Muscle of leg (tissue), 11 donors: ENCODE measurements around the gene MED29. TPM values are rescaled to one million over a fixed set of nuclear protein-coding genes. Genes with fewer than 3 reads are reported as not detected.
A peak's percentile ranks its signal among the peaks of the same experiment; 100 is the strongest.

Experiments
- DNase-seq: peaks from one replicate; pipeline ENCODE4 v3.0.0; 2013
- H3K27ac ChIP-seq: one replicate; pipeline ENCODE4 v1.5.1; 2013; ENCODE audit warnings: mild to moderate bottlenecking, low read length, control low read depth
- H3K27me3 ChIP-seq: one replicate; pipeline ENCODE4 v1.6.1; 2013; ENCODE audit warnings: low read length; ENCODE audit not compliant: control insufficient read depth, insufficient read depth
- H3K36me3 ChIP-seq: one replicate; pipeline ENCODE4 v1.6.1; 2013; ENCODE audit warnings: low read length; ENCODE audit not compliant: control insufficient read depth, insufficient read depth
- H3K4me1 ChIP-seq: one replicate; pipeline ENCODE4 v1.6.1; 2013; ENCODE audit warnings: low read length; ENCODE audit not compliant: control insufficient read depth, insufficient read depth
- H3K4me3 ChIP-seq: one replicate; pipeline ENCODE4 v1.5.1; 2013; ENCODE audit warnings: low read length, control low read depth
- H3K9me3 ChIP-seq: replicated peaks from 2 replicates; pipeline ENCODE4 v1.6.1; 2013; ENCODE audit warnings: low read depth, low read length; ENCODE audit not compliant: control insufficient read depth
- WGBS: methylation state at CpG from one replicate; pipeline ENCODE4 v1.1.5; 2013; ENCODE audit warnings: missing lambda C conversion rate; ENCODE audit not compliant: insufficient coverage; 5-methylcytosine and 5-hydroxymethylcytosine counted together
- polyA plus RNA-seq, 8 donors: library from polyadenylated mRNA; unstranded; fragments of 120-200 nt; gene quantifications; one replicate each; pipeline versions ENCODE4 v1.2.1 to v1.2.3, GENCODE V29; 2013; ENCODE audit warnings: inconsistent platforms in 1 of 8, low replicate concordance in 1 of 8; ENCODE audit not compliant: insufficient read length in 8 of 8, insufficient read depth in 1 of 8
- total RNA-seq: library from RNA; stranded (reverse); fragments of 120-200 nt; gene quantifications from one replicate; pipeline ENCODE4 v1.2.4, GENCODE V29; 2013

MED29 gene
- total and polyA plus RNA-seq, 9 donors: 17.3 to 30.5 (median 26.4) TPM

DNA sequence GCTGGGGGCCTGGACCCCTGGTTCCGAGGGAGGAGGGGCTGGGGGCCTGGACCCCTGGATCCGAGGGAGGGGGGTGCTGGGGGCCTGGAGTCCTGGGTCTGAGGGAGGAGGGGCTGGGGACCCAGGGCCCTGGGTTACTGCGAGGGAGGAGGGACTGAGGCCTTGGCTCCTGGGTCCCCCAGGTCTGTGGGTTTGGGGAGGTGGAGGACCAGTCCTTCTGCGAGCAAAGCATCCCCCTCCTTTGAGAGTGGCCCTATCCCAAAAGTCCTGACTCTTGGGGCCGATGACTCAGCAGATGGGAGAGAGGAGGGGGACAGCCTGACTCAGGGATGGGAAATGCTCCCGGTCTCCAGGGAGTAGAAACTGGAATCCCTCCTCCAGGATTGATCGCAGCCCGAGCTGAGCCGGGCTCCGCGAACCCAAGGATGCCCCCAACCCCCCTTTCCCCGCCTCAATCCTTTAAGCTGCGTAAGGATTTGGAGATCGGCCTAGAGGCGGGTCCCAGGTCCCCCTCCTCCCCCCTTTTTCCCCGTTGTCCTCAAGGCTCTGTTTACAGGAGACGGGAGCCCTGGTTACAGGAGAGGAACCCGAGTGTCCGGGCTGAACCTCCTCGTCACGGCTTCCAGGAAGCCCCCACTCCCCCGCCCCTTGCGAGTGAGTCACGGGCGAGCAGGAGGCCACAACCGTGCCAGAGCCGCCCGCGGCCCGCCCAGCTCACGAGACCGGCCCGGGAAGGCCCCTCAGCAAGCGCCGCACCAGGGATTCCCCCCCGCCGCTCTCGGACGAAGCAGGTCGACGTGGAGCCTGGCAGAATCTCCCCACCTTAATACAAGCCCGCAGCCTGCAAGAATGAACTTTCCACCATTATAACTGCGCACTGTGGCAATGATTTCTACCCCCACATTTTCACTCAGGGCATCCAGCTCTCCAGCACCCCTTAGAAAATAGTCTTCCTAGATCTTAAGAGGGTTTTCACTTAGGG is 12.4 kb downstream of the MED29 start:
- Histone ChIP-seq H3K27ac (peak overlapping the region; percentile 100), H3K9me3 (no peaks in the 10 kb centered on the region), H3K4me3 (peak overlapping the region; percentile 58), H3K4me1 (peaks cover 53% of the 10 kb centered on the region), H3K27me3 (no peaks in the 10 kb centered on the region), H3K36me3 (peaks cover 15% of the 10 kb centered on the region)
- 1% methylated on average over 26 of the region's 43 CpGs for WGBS
- DNase-seq: peak; percentile 99

DNA sequence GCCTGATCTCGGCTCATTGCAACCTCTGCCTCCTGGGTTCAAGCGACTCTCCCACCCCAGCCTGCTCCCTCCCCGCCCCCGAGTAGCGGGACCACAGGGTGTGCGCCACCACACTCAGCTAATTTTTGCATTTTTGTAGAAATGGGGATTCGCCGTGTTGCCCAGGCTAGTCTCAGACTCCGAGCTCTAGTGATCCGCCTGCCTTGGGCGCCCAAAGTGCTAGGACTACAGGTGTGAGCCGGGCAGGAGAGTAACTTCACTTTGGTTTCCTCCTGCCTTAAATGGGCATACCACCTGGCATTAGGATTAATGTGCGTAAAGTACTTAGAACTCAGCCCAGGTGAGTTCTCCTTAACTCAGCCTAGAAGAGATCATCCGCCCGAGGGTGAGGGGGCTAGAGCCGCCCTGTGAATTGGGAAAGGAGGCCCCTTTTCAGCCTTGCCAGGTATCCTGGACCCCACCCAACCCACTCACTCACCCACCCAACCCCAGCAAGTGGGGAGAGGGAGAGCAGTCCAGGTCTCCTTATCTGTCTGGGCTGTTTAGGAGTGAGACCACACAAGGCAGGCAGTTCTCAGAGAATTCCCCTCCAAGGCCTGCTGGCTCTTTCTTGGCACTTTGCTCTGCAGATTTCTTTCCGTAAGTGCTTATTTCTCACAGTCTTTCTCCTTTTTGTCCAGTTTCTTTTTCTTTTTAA is 14.2 kb downstream of the MED29 start:
- DNase-seq: no peak
- no peak overlapping the region for H3K4me3 ChIP-seq

DNA sequence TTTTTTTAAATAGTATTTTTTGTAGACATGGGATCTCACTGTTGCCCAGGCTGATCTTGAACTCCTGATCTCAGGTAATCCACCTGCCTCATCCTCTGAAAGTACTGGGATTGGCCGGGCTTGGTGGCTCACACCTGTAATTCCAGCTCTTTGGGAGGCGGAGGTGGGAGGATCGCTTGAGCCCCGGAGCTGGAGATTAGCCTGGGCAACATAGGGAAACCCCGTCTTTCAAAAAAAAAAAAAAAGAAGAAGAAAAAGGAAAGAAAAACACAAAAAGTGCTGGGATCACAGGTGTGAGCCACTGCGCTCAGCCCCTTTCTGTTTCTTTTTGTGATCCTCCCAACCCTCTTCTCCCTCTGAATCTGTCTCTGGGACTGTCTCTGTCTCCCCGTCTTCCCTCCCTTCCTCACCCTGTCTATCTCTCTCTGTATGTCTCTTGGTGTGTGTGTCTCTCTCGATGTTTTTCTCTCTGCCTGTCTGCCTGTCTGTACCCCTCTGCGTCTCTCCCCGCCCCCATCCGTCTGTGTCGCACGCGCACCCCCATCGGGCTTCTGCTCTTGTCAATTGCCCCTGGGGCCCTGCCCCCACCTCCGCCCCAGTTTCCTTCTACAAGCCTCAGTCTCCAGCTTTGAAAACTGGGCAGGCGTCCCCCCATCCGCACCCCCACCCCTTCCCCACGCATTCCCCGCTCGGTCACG is 14.9 kb downstream of the MED29 start:
- Histone ChIP-seq H3K36me3 (peaks cover 16% of the 10 kb centered on the region), H3K27me3 (no peaks in the 10 kb centered on the region), H3K9me3 (no peaks in the 10 kb centered on the region), H3K4me1 (peaks cover 72% of the 10 kb centered on the region), H3K4me3 (peak overlapping the region; percentile 54), H3K27ac (peak overlapping the region; percentile 100)
- DNase-seq: no peak
- 14% methylated on average over 17 of the region's 22 CpGs for WGBS

More for the DNA sequence above, 14.2 kb downstream of the MED29 start:
- H3K27ac ChIP-seq: peak overlapping the region; percentile 100
- peaks cover 68% of the 10 kb centered on the region for H3K4me1 ChIP-seq
- H3K9me3 ChIP-seq: no peaks in the 10 kb centered on the region
- WGBS: 85% methylated on average over 8 of the region's 17 CpGs
- H3K27me3 ChIP-seq: no peaks in the 10 kb centered on the region
- peaks cover 16% of the 10 kb centered on the region for H3K36me3 ChIP-seq

DNA sequence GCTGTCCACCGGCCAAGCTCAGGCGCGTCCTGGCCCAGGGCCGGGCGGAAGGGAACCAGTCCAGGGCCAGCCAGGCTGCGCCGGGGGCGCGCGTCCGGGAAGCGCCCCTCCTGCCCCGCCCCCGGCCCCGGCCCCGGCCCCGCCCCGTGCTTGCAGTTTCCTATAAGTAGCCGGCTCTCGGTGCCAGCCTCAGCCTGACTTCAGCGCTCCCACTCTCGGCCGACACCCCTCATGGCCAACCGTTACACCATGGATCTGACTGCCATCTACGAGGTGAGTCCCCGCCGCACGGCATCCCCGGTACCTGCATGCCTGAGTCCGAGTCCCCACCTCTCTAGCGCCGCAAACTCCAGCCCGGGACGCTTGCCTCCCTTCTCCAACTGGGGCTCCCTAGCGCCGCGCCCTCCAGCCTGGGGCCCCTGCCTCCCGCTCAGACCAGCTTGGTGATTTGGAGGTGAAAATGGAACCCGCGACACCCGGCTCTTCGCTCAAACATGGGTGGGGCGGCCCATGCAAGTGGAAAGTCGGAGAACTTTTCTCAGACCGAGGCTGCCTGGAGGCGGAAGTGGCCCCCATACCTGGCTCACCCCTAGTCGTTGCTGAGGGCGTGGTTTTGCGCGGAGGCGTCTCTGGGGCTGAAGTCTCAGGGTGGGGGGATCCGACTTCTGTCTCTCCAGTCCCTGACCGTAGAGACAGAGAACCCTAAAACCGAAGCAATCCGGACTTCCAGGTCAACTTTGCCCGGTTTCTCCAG is 15.7 kb downstream of the MED29 start, which contains the start of gene ZFP36:
Gene ZFP36, plus strand, starts transcription at position 192 of the 754 bp plus-strand sequence. Its CDS starts 58 bp downstream, at position 250.
- DNase-seq: peak; percentile 92
- Histone ChIP-seq H3K27ac (peak within 1 kb of the TSS; percentile 100), H3K27me3 (no peaks in the 10 kb centered on the region), H3K4me1 (peaks cover 73% of the 10 kb centered on the region), H3K9me3 (no peaks in the 10 kb centered on the region), H3K4me3 (peak within 1 kb of the TSS; percentile 91), H3K36me3 (peaks cover 16% of the 10 kb centered on the region)
- under 1% methylated on average over 53 of the region's 56 CpGs for WGBS

GRCh38 chr19:39407410-39407659 is 16.2 kb downstream of the MED29 start:
- Histone ChIP-seq H3K27me3 (no peaks in the 10 kb centered on the region), H3K9me3 (no peaks in the 10 kb centered on the region), H3K27ac (peak overlapping the region; percentile 99), H3K4me1 (peaks cover 68% of the 10 kb centered on the region), H3K4me3 (peak overlapping the region; percentile 91), H3K36me3 (peaks cover 16% of the 10 kb centered on the region)
- DNase-seq: no peak
- 2% methylated on average over 14 of the region's 14 CpGs for WGBS

DNA sequence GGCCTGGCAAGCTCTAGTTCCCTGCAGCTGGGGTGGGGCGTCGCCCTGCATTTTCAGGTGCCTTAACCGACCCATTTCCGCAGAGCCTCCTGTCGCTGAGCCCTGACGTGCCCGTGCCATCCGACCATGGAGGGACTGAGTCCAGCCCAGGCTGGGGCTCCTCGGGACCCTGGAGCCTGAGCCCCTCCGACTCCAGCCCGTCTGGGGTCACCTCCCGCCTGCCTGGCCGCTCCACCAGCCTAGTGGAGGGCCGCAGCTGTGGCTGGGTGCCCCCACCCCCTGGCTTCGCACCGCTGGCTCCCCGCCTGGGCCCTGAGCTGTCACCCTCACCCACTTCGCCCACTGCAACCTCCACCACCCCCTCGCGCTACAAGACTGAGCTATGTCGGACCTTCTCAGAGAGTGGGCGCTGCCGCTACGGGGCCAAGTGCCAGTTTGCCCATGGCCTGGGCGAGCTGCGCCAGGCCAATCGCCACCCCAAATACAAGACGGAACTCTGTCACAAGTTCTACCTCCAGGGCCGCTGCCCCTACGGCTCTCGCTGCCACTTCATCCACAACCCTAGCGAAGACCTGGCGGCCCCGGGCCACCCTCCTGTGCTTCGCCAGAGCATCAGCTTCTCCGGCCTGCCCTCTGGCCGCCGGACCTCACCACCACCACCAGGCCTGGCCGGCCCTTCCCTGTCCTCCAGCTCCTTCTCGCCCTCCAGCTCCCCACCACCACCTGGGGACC is 16.6 kb downstream of the MED29 start:
- Histone ChIP-seq H3K36me3 (peaks cover 16% of the 10 kb centered on the region), H3K9me3 (no peaks in the 10 kb centered on the region), H3K27ac (peak overlapping the region; percentile 99), H3K27me3 (no peaks in the 10 kb centered on the region), H3K4me3 (peak overlapping the region; percentile 91), H3K4me1 (peaks cover 65% of the 10 kb centered on the region)
- DNase-seq: no peak
- 43% methylated on average over 40 of the region's 40 CpGs for WGBS

DNA sequence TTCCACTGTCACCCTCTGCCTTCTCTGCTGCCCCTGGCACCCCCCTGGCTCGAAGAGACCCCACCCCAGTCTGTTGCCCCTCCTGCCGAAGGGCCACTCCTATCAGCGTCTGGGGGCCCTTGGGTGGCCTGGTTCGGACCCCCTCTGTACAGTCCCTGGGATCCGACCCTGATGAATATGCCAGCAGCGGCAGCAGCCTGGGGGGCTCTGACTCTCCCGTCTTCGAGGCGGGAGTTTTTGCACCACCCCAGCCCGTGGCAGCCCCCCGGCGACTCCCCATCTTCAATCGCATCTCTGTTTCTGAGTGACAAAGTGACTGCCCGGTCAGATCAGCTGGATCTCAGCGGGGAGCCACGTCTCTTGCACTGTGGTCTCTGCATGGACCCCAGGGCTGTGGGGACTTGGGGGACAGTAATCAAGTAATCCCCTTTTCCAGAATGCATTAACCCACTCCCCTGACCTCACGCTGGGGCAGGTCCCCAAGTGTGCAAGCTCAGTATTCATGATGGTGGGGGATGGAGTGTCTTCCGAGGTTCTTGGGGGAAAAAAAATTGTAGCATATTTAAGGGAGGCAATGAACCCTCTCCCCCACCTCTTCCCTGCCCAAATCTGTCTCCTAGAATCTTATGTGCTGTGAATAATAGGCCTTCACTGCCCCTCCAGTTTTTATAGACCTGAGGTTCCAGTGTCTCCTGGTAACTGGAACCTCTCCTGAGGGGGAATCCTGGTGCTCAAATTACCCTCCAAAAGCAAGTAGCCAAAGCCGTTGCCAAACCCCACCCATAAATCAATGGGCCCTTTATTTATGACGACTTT is 17.4 kb downstream of the MED29 start:
- Histone ChIP-seq H3K4me1 (peaks cover 57% of the 10 kb centered on the region), H3K4me3 (peak overlapping the region; percentile 91), H3K27me3 (no peaks in the 10 kb centered on the region), H3K27ac (peak overlapping the region; percentile 99), H3K9me3 (no peaks in the 10 kb centered on the region), H3K36me3 (peaks cover 16% of the 10 kb centered on the region)
- 60% methylated on average over 5 of the region's 20 CpGs for WGBS
- DNase-seq: peak; percentile 75

DNA sequence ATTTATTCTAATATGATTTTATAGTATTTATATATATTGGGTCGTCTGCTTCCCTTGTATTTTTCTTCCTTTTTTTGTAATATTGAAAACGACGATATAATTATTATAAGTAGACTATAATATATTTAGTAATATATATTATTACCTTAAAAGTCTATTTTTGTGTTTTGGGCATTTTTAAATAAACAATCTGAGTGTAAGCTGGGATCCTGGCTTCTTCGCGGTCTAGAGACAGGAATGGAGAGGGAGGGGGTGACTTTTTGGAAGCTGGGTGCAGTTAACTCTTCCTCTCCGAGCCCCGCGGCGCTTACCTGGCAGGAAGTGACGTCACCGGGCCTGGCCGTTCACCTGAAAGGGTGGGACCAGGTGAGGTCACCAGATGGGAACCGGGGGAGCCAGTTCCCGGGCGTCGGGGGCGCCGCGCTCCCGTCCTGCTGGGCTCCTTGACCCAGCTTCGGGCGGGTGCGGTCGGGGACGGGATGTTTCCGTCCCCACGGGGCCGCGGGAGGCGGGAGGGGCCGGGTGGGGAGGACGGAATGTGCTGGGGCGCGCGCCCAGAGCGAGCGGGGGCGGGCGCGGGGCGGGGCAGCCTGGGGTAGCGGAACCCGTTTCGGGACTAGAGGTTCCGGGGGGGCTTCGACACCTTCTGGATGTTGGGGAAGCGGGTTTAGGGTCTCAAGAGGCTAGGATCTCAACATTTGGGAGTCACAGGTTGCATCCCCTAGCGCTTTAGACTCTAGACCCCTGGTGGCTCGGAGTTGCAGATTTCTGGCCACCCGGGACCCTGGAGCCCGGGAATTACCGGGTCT is 18.2 kb downstream of the MED29 start:
- DNase-seq: peak; percentile 91
- Histone ChIP-seq H3K36me3 (peaks cover 16% of the 10 kb centered on the region), H3K9me3 (no peaks in the 10 kb centered on the region), H3K4me3 (peak overlapping the region; percentile 91), H3K27me3 (no peaks in the 10 kb centered on the region), H3K27ac (peak overlapping the region; percentile 99), H3K4me1 (peaks cover 57% of the 10 kb centered on the region)
- WGBS: under 1% methylated on average over 49 of the region's 52 CpGs
